HG03378 (cell line): Measurements from ENCODE around the gene SEPTIN5.

Experiments used
- ATAC-seq: cut with Tn5 transposase; IDR thresholded peaks from one replicate; pipeline ENCODE4 v1.9.1; 2021; ENCODE audit warnings: mild to moderate bottlenecking, moderate library complexity; ENCODE audit not compliant: unreplicated experiment

Gene SEPTIN5

DNA sequence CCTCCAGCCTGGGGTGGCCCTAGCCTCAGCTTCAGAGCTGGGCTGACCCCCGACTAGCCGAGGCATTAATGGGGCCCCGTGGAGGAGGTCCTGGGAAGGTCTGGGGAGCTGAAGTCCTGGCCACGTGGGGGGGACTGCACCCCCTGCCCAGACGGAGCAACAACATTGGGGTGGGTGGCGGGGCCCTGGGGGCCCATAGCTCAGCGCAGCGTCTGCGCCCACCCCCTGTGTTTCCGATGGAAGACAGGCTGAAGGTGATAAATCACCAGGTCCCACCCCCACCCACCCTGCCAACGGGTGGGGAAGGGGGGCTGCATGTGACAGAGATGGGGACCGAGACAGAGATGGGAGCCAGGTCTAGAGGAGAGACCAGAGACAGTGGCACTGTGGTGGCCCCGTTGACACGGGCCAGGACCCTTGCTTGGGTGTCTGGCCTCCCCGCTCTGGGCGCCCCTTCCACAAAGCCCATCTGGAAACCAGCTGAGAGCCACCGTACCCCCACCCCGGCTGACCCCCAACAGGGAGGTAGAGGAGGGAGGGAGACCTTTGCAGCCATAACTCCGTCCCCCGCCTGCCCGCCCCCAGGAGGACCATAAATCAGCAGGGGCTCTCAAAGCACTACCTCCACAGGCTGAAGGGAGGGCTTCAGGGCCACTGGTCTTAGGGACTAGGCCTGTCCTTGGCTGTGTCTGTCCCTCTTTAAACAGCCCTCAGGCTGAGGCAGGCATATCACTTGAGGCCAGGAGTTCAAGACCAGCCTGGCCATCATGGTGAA, 17.2 kb downstream of the SEPTIN5 start:
- ATAC-seq: no peak

GRCh38 chr22:19732403-19733113, 18.3 kb downstream of the SEPTIN5 start:
- ATAC-seq: no peak

GRCh38 chr22:19733755-19734154, 19.5 kb downstream of the SEPTIN5 start:
- no peak for ATAC-seq

DNA sequence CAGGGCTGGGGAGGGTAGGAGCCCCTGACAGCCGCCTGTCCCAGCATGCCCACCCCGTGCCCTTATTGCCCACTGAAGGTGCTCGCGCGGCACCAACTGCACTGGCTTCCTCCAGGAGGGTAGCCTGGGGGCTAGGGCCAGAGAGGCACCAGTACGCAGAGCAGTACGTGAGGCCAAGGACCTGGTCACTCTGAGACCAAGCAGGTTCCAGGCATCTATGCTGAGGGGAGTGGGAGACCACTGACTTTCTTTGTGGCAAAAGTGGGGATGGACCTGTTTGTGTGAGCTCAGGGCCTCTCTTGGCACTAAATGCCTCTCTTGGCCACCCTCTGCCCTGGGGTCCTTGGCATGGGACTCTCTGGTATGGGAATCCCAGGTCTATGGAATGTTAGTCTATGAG, 19.9 kb downstream of the SEPTIN5 start:
- ATAC-seq: no peak

DNA sequence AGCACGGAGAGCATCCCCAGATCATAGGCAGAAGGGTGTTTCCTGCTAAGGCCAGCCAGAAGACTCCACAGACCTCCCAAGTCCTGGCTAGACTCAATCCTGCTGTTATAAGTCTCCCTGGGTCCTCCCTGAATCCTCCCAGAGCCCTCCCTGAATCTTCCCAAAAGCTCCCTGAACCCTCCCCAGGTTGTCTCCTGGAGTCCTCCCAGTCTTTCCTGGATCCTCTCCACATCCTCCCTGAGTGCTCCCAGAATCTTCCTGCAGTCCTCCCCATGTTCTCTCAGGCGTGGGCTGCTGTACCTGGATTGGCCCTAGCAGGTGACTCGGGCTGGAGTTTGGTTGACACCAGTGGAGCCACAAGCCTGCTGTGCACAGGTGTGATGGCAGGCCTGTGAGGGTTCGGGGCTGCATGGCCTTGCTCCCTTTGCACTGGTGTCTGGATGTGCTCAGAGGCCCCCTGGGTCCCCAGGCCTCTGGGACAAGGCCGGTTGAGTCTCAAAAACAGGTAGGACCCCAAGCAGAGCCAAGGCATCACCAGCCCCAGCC, 20.6 kb downstream of the SEPTIN5 start:
- no peak for ATAC-seq

- no peak for ATAC-seq
Measured at GRCh38 chr22:19735665-19736510, 21.6 kb downstream of the SEPTIN5 start.

DNA sequence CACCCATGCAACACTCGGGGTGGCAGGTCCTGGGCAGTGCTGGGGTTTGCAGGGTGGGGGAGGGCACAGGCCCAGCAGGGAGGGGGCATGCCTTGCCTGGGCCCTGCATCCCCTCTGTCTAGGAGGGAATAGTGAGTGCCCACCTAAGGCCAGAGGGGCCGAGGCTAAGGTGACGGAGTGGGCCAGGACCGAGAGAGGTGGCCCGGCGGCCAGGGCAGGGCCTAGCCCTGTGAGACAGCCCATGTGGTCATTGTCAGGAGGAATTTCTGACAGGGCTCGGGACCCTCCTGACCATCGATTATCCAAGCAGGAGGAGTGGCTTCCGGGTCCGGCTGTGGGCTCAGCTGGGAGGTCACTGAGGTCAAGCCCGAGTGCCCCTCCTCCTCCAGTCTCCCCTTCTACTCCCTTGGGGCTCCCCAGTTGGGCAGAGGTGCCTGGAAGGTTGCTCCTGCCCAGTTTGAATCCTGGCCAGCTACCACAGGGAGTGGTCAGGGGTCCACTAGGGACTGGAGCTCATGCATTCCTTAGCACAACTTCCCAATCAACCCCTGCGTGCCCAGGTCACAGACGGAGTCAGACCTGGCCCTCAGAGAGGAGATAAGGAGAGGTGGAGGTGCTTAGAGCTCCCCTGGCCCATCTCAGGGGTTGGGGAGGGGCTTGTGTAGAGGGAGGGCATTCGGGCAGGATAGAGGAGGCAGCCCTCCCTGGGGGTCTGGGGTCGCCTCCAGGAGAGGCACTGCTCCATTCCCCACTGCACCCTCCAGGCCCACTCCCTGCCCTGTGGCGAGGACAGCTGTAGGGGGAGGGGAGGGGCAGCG, 23.8 kb downstream of the SEPTIN5 start:
- no peak for ATAC-seq

DNA sequence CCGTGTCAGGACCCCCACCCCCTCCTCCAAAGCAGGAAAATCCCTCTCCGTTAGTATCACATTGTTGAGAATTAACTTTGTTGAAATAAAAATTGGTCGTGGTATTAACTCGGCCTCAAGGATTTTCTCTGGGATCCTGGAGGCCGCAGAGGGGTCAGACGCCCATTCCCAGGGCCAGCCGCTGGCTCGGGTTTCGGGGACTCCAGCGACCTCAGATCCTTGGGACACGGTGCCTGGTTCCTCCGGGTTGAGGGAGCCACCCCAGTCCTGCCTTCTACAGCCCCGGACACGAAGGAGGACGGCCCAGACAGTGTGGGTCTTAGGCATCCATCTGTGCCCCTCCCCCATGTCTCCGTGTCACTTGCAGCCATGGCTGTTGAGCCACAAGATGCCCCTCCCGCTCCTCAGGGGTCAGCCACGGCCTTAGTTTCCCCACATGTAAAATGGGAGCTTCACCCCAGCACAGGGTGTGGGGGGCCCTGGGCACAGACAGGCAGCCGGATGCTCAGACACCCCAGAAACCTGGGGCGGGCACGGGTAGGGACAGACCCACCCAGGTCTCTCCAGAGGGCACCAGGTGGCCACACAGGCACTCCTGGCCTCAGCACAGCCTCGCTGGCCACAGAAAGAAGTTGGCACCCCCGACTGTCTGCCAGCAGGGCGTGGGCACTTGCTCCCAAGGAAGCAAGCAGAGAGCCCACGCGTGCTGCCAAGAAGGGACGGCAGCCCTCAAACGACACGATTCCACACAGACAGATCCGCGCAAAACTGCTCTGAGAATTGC, 24.6 kb downstream of the SEPTIN5 start:
- no peak for ATAC-seq

DNA sequence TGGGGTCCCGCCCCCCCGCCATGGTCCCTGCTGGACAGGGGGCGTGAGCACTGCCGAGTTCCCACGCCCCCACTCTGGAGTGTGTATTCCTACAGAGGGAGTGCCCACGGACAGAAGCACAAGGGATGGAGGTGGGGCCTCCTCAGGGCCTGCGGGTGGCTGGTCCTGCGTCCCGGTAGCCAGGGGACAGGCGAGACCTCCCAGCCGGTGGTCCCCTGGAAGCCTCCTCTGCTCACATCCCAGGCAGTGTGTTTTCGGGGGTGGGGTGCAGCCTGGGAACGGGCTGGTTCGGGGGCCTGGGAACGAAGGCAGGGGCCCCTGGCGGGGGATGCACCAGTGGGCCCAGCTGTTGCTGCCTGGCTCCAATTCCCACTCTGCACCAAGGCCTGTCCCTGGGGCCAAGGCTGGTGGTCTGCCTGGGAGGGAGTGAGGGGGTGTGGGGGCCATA, 25.2 kb downstream of the SEPTIN5 start:
- ATAC-seq: no peak

DNA sequence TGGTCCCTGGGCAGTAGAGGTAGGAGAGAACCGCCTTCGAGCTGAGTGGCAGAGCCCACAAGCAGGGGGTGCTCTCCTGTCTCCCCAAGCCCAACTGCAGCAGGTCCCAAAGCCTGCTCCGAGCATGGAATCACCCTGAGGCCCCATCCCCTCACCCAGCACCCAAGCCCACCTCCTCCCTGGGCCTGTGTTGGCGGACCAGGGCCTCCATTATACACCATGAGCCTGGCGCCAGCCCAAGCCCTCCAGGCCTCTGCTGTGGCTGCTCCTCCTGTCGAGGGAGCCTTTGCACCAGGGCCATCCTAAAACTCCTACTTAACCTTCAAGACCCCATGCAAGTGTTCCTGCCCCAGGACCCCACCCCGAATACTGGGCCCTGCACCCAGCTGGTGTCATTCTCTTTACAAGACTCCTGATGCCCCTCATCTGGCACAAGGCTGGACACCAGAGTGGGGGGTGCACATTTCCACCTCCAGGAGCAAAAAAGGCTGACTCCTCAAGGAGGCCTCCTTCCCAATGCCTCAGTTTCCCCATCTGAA, 25.7 kb downstream of the SEPTIN5 start:
- ATAC-seq: no peak

GRCh38 chr22:19740586-19740985, 26.3 kb downstream of the SEPTIN5 start:
- ATAC-seq: no peak

DNA sequence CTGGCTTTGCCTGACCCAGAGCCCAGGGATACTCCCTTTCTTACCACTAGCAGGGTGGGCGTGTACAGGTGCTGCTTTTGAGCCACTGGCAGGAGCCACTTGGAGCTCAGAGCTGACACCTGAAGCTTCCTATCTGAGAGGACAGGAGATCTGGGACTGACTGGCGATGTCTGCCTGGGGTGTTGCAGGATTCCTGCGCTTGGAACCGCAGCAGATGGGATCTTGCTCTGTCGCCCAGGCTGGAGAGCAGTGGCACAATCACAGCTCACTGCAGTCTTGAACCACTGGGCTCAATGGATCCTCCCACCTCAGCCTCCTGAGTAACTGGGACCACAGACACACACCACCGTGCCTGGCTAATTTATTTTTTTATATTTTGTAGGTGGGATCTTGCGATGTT, 26.8 kb downstream of the SEPTIN5 start:
- no peak for ATAC-seq

GRCh38 chr22:19742160-19743066, 28.1 kb downstream of the SEPTIN5 start:
- ATAC-seq: no peak

GRCh38 chr22:19743081-19743480, 28.8 kb downstream of the SEPTIN5 start:
- ATAC-seq: no peak

GRCh38 chr22:19743651-19744050, 29.3 kb downstream of the SEPTIN5 start:
- no peak for ATAC-seq

- no peak for ATAC-seq
Measured at GRCh38 chr22:19744350-19745006, 30.2 kb downstream of the SEPTIN5 start.

DNA sequence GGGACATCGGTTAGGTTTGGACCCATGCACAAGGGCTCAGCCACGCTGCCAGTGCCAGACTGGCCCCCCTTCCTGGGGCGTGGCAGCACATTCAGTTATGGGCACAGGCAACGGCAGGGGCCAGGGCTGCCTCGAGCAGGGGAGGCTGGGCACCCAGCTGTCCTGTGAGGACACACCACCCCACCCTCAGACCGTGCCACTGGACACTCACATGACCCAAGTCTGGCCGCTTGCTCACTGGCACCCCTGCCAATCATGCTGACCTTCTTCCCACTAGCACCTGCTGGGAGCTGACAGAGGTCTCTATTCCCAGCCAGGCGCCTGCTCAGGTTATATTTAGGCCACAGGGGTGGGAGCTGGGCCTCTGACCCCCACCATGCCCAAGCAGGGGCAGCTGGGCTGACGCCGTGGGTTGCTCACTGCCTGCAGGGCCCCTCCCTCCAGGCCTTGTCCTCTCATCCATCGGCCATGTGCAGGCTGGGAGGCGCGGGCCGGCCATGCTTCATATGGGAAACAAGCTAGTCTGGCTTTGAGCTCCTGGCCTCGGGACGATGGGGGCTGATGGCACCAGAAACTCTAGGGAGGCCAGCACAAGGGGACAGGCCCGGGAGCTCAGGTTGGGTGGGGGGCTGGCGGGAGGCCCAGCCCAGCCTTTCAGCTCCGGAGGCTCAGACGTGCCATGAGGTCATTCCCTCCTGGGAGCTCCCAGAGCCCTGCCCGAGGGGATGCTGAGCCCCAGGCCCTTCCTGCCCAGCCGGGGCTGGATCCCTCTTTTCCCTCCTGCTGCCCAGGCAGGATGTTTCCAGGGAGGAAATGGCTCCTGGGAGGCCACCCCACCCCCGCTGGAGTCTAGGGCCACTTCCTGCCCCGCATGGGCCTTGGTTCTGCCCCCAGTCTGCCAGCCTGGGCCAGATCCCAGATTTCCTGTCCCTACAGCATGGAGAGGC, 31.1 kb downstream of the SEPTIN5 start:
- ATAC-seq: no peak
